Measurements from ENCODE around the gene DEPDC5. TPM values are rescaled to one million over a fixed set of nuclear protein-coding genes. Genes with fewer than 3 reads are reported as not detected.

DEPDC5 gene
- total RNA-seq, 3 donors from 2014 or later, result 48.7 to 53.1 (median 49.5) TPM

- ATAC-seq, result peak; percentile 84
- no peak for DNase-seq
- Histone ChIP-seq H3K4me1 (ENCODE audit: low read depth) (peaks cover 32% of the 10 kb centered on the region), H3K9me3 (no peaks in the 10 kb centered on the region), H3K36me3 (ENCODE audit: low read depth) (peaks cover 5% of the 10 kb centered on the region), H3K4me3 (no peak overlapping the region)
- intact Hi-C loops (cut with DNase I, micrococcal nuclease), result no loop called here
- TF ChIP-seq CTCF (IDR thresholded peaks at IDR 0.05), result no peak
Measured at GRCh38 chr22:31951194-31952093, 197.6 kb downstream of the DEPDC5 start.

GRCh38 chr22:31952094-31952401 is 198.2 kb downstream of the DEPDC5 start:
- ATAC-seq (no peak), DNase-seq (no peak)
- Histone ChIP-seq H3K9me3 (no peaks in the 10 kb centered on the region), H3K4me3 (no peak overlapping the region), H3K4me1 (ENCODE audit: low read depth) (peaks cover 26% of the 10 kb centered on the region), H3K36me3 (ENCODE audit: low read depth) (peaks cover 10% of the 10 kb centered on the region)
- TF ChIP-seq CTCF (IDR thresholded peaks at IDR 0.05), result no peak
- intact Hi-C loops (cut with DNase I, micrococcal nuclease), result no loop called here

GRCh38 chr22:31952472-31952871 is 198.7 kb downstream of the DEPDC5 start:
- Histone ChIP-seq H3K36me3 (ENCODE audit: low read depth) (peaks cover 10% of the 10 kb centered on the region), H3K4me3 (no peak overlapping the region), H3K4me1 (ENCODE audit: low read depth) (peaks cover 23% of the 10 kb centered on the region), H3K9me3 (no peaks in the 10 kb centered on the region)
- DNase-seq (no peak), ATAC-seq (no peak)
- intact Hi-C loops (cut with DNase I, micrococcal nuclease), result no loop called here
- no peak for TF ChIP-seq CTCF (IDR thresholded peaks at IDR 0.05)

GRCh38 chr22:31953261-31953660 is 199.4 kb downstream of the DEPDC5 start:
- no peaks in the 10 kb centered on the region for H3K9me3 ChIP-seq
- no peak overlapping the region for H3K4me3 ChIP-seq
- DNase-seq (no peak), ATAC-seq (no peak)
- no peak for TF ChIP-seq CTCF (IDR thresholded peaks at IDR 0.05)
- intact Hi-C loops (cut with DNase I, micrococcal nuclease), result no loop called here
- H3K36me3 ChIP-seq (ENCODE audit: low read depth), result peaks cover 10% of the 10 kb centered on the region
- H3K4me1 ChIP-seq (ENCODE audit: low read depth), result peaks cover 23% of the 10 kb centered on the region

GRCh38 chr22:31954535-31955523 is 201.0 kb downstream of the DEPDC5 start:
- intact Hi-C loops (cut with DNase I, micrococcal nuclease), result no loop called here
- peaks cover 10% of the 10 kb centered on the region for H3K36me3 ChIP-seq (ENCODE audit: low read depth)
- no peak overlapping the region for H3K4me3 ChIP-seq
- H3K9me3 ChIP-seq, result no peaks in the 10 kb centered on the region
- DNase-seq (no peak), ATAC-seq (no peak)
- H3K4me1 ChIP-seq (ENCODE audit: low read depth), result peaks cover 23% of the 10 kb centered on the region
- no peak for TF ChIP-seq CTCF (IDR thresholded peaks at IDR 0.05)
